Measurements from ENCODE around the gene KIF25. TPM values are rescaled to one million over a fixed set of nuclear protein-coding genes. Genes with fewer than 3 reads are reported as not detected.

The KIF25 gene
- total RNA-seq, 2 donors from 2014 or later: 0.34 TPM; not detected in 1

- H3K36me3 Mint-ChIP-seq (ENCODE audit: insufficient read depth in 2 of 2): no peaks in the 10 kb centered on the region
- H3K9me3 Mint-ChIP-seq: no peaks in the 10 kb centered on the region
Observed at GRCh38 chr6:168060521-168060931, 63.1 kb downstream of the KIF25 start.

DNA sequence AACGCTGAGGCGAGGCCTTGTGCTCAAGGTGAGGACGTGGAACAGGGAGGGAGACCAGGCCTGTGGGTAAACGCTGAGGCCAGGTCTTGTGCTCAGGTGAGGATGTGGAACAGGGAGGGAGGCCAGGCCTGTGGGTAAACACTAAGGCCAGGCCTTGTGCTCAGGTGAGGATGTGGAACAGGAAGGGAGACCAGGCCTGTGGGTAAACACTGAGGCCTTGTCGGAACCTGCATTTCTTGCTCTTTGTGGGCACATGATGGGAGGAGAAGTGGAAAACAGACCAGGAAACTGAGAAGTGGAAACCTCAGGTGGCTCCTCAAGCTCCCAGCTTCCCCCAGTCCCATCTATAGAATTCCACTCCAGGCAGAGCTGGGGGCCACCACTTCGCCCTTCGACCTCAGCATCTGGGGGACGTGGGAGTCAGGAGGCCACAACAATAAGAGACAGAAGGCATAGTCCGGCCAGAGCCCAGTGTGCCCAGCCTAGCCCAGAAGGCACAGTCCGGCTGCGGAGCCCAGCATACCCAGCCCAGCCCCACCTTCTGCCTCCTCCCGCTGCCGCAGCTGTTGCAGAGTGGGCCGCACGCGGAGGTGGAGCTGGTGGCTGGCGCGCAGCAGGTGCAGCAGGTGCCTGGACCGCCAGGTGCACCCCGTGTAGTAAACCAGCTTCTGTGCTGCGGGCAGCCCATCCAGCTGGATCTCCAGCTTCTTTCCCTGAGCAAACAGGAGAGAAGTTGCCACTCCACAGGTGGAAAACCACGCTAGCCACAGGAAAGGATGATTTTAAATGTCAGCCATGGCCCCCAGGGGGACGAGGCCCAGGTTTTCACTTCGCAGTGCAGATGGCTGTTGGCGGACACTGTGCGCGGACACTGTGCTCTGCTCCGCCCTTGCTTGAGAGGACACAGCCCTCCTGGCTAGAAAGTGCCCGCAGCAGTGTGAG lies 64.1 kb downstream of the KIF25 start:
- ATAC-seq (replicated peaks in 1 of 2): no peak
- no peaks in the 10 kb centered on the region for H3K4me1 Mint-ChIP-seq (ENCODE audit: low read depth)
- H3K36me3 Mint-ChIP-seq (ENCODE audit: insufficient read depth in 2 of 2): no peaks in the 10 kb centered on the region

More at GRCh38 chr6:168060521-168060931, 63.1 kb downstream of the KIF25 start:
- Mint-ChIP-seq H3K27me3 (ENCODE audit: low read depth) (no peaks in the 10 kb centered on the region), H3K27ac (no peak overlapping the region), H3K4me1 (ENCODE audit: low read depth) (no peaks in the 10 kb centered on the region), H3K4me3 (no peak overlapping the region)
- DNase-seq (no peak), ATAC-seq (replicated peaks in 1 of 2) (no peak)

DNA sequence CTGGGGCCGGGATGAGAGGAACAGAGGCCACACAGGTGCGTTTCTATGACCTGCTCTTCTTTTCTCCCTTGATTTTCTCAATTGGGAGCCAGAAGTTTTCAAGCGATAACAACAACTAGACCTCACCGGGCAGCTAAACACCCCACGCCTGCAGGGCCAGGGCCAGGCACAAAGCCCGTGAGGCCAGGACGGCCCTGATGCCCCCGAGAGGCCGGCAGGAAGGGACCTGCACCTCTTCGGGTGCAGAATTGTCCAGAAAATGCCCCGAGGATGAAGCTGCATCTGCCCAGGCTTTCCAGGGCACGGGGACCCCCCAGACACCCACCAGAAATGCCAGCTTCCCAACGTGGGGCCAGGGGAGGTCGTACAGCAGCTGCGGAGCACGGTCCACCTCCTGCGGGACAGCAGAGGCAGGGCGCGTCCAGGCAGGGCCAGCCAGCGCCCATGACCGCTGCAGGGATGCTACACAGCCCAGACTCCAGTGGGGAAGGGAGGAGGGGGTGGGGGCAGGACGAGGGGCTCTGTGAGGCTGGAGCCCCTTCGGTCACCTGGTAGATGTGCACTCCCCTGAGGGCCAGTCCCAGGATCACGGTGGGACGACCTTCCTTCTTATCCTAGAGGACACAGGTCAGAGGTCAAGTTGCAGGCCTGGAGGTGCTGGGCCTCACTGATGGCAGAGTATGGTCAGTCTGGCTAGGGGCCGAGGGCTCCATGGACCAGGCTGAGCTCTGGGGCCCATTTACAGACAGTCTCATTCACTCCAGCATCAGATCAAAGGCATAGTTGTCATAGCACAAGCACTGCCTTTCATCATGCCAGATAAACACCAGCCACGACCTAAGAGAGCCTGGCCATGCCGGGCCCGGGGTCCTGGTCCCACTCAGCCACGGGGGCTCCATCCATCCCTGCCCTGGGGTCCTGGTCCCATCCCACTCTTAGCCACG lies 65.1 kb downstream of the KIF25 start:
- Mint-ChIP-seq H3K4me3 (no peak overlapping the region), H3K9me3 (no peaks in the 10 kb centered on the region), H3K4me1 (ENCODE audit: low read depth) (no peaks in the 10 kb centered on the region)

More for the DNA sequence above, 64.1 kb downstream of the KIF25 start:
- Mint-ChIP-seq H3K9me3 (no peaks in the 10 kb centered on the region), H3K27me3 (ENCODE audit: low read depth) (no peaks in the 10 kb centered on the region), H3K27ac (no peak overlapping the region), H3K4me3 (no peak overlapping the region)
- DNase-seq: no peak

DNA sequence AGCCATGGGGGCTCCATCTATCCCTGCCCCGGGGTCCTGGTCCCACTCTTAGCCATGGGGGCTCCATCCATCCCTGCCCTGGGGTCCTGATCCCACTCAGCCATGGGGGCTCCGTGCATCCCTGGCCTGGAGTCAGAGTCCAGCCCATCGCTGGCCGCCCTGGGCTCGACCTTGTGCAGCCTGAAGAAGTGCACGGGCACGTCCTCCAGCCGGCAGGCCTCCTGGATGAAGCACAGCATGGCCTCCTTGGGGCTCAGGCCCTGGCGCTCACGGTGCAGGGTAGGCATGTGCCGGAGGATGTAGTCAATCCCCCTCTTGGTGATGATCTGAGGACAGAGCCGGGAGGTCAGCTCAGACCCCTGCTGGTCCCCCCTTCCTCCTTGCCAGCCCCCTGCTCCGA lies 66.0 kb downstream of the KIF25 start:
- Mint-ChIP-seq H3K36me3 (ENCODE audit: insufficient read depth in 2 of 2) (no peaks in the 10 kb centered on the region), H3K4me3 (no peak overlapping the region), H3K4me1 (ENCODE audit: low read depth) (no peaks in the 10 kb centered on the region), H3K27ac (no peak overlapping the region), H3K27me3 (ENCODE audit: low read depth) (no peaks in the 10 kb centered on the region), H3K9me3 (no peaks in the 10 kb centered on the region)
- ATAC-seq (replicated peaks in 1 of 2) (no peak), DNase-seq (no peak)

More for the DNA sequence above, 65.1 kb downstream of the KIF25 start:
- Mint-ChIP-seq H3K27me3 (ENCODE audit: low read depth) (no peaks in the 10 kb centered on the region), H3K27ac (no peak overlapping the region), H3K36me3 (ENCODE audit: insufficient read depth in 2 of 2) (no peaks in the 10 kb centered on the region)
- no peak for ATAC-seq (replicated peaks in 1 of 2)
- no peak for DNase-seq

GRCh38 chr6:168064226-168064807 lies 66.8 kb downstream of the KIF25 start:
- no peak overlapping the region for H3K4me3 Mint-ChIP-seq
- H3K27ac Mint-ChIP-seq: no peak overlapping the region
- DNase-seq (no peak), ATAC-seq (replicated peaks in 1 of 2) (no peak)
- H3K36me3 Mint-ChIP-seq (ENCODE audit: insufficient read depth in 2 of 2): no peaks in the 10 kb centered on the region
- H3K4me1 Mint-ChIP-seq (ENCODE audit: low read depth): no peaks in the 10 kb centered on the region
- no peaks in the 10 kb centered on the region for H3K27me3 Mint-ChIP-seq (ENCODE audit: low read depth)
- H3K9me3 Mint-ChIP-seq: no peaks in the 10 kb centered on the region

DNA sequence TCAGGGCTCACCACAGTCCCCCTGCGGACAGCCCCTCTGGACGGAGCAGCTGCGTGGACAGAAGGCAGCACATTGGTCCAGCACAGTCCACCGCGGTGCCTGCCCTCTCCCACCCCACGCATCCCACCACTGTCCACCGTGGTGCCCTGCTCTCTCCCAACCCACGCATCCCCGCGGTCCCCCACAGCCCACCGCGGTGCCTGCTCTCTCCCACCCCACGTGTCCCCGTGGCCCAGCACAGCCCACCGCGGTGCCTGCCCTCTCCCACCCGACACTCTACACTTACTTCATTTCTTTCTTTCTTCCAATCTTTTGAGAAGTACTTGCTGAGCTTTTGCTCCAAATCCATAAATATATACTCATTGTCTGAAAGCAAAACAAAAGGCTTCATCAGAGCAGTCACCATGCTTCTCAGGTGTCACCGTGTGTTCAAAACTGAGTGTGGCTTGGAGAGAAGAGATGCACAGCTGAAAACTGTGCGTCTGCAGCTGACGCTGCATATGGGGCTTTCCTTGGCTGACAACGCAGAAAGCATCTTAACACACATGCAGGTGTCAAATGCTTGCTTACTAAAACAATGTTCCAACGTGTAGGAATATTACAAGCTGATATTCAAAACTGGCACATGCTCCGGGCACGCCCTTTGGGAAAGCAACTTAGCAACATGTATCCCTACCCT lies 69.7 kb downstream of the KIF25 start:
- no peaks in the 10 kb centered on the region for H3K27me3 Mint-ChIP-seq (ENCODE audit: low read depth)
- H3K27ac Mint-ChIP-seq: no peak overlapping the region
- H3K4me1 Mint-ChIP-seq (ENCODE audit: low read depth): no peaks in the 10 kb centered on the region
- H3K4me3 Mint-ChIP-seq: no peak overlapping the region
- H3K36me3 Mint-ChIP-seq (ENCODE audit: insufficient read depth in 2 of 2): no peaks in the 10 kb centered on the region
- ATAC-seq (replicated peaks in 1 of 2): no peak
- no peaks in the 10 kb centered on the region for H3K9me3 Mint-ChIP-seq
- DNase-seq: no peak

GRCh38 chr6:168070804-168071203 lies 73.3 kb downstream of the KIF25 start:
- Mint-ChIP-seq H3K4me3 (no peak overlapping the region), H3K27me3 (ENCODE audit: low read depth) (no peaks in the 10 kb centered on the region), H3K4me1 (ENCODE audit: low read depth) (no peaks in the 10 kb centered on the region), H3K27ac (no peak overlapping the region), H3K36me3 (ENCODE audit: insufficient read depth in 2 of 2) (no peaks in the 10 kb centered on the region), H3K9me3 (no peaks in the 10 kb centered on the region)
- no peak for DNase-seq
- no peak for ATAC-seq (replicated peaks in 1 of 2)

GRCh38 chr6:168071620-168072019 lies 74.1 kb downstream of the KIF25 start:
- H3K27ac Mint-ChIP-seq: no peak overlapping the region
- no peak overlapping the region for H3K4me3 Mint-ChIP-seq
- no peaks in the 10 kb centered on the region for H3K9me3 Mint-ChIP-seq
- no peaks in the 10 kb centered on the region for H3K27me3 Mint-ChIP-seq (ENCODE audit: low read depth)
- ATAC-seq (replicated peaks in 1 of 2): no peak
- no peaks in the 10 kb centered on the region for H3K36me3 Mint-ChIP-seq (ENCODE audit: insufficient read depth in 2 of 2)
- no peaks in the 10 kb centered on the region for H3K4me1 Mint-ChIP-seq (ENCODE audit: low read depth)
- no peak for DNase-seq

DNA sequence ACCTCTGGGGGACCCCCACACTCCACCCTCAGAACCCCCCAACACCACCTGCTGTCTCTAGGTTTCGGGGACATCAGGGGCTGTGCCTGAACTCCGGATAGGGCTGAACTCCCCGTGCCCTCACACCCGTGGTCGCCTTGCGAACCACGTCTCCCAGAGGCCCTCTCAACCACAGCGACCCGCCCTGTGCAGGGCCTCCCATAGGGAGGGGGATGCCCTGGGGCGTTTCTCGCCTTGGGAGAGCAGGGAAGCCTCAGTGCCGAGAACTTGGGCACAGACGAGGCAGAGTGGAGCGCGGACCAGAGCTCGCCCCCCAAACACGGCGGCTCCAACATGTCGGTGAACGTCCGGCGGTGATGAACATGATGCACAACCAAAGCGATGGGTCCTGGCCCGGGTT lies 74.8 kb downstream of the KIF25 start:
- Mint-ChIP-seq H3K36me3 (ENCODE audit: insufficient read depth in 2 of 2) (no peaks in the 10 kb centered on the region), H3K27ac (no peak overlapping the region), H3K9me3 (no peaks in the 10 kb centered on the region), H3K27me3 (ENCODE audit: low read depth) (no peaks in the 10 kb centered on the region), H3K4me3 (no peak overlapping the region), H3K4me1 (ENCODE audit: low read depth) (no peaks in the 10 kb centered on the region)
- DNase-seq (no peak), ATAC-seq (replicated peaks in 1 of 2) (no peak)

- no peaks in the 10 kb centered on the region for H3K4me1 Mint-ChIP-seq (ENCODE audit: low read depth)
- no peaks in the 10 kb centered on the region for H3K9me3 Mint-ChIP-seq
- H3K27me3 Mint-ChIP-seq (ENCODE audit: low read depth): no peaks in the 10 kb centered on the region
- H3K27ac Mint-ChIP-seq: no peak overlapping the region
- DNase-seq (no peak), ATAC-seq (replicated peaks in 1 of 2) (no peak)
- no peak overlapping the region for H3K4me3 Mint-ChIP-seq
- no peaks in the 10 kb centered on the region for H3K36me3 Mint-ChIP-seq (ENCODE audit: insufficient read depth in 2 of 2)
Observed at GRCh38 chr6:168072730-168073129, 75.3 kb downstream of the KIF25 start.

DNA sequence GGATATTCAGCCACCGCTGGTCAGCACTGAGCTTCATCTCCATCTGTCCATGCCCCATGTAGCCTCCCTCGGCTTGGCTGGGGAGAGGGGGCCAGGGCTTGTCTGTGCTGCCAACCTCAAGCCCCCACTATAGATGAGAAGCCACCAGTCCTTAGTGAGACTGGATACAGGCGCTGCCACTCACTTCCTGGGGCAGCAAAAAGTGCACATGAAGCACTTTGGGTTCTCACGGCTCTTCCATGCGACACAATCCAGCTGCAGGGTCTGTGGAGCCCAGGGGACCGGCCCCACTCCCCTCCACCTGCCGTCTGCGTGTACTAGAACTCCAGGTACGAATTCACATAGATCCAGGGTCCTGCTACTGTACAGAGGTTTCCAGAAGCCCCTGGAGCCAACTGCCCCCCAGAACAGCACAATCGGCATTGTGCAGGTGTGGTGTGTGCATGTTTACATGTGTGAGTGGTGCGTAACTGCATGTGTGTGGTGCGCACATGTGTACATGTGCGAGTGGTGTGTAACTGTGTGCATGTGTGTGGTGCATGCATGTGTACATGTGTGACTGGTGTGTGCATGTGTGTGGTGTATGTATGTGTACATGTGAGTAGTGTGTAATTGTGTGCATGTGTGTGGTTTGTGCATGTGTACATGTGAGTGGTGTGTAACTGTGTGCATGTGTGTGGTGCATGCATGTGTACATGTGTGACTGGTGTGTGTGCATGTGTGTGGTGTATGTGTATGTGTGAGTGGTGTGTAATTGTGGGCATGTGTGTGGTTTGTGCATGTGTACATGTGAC lies 76.7 kb downstream of the KIF25 start:
- H3K4me1 Mint-ChIP-seq (ENCODE audit: low read depth): no peaks in the 10 kb centered on the region
- DNase-seq: no peak
- no peak overlapping the region for H3K4me3 Mint-ChIP-seq
- H3K36me3 Mint-ChIP-seq (ENCODE audit: insufficient read depth in 2 of 2): no peaks in the 10 kb centered on the region
- H3K27me3 Mint-ChIP-seq (ENCODE audit: low read depth): no peaks in the 10 kb centered on the region
- no peak overlapping the region for H3K27ac Mint-ChIP-seq
- no peak for ATAC-seq (replicated peaks in 1 of 2)
- no peaks in the 10 kb centered on the region for H3K9me3 Mint-ChIP-seq

DNA sequence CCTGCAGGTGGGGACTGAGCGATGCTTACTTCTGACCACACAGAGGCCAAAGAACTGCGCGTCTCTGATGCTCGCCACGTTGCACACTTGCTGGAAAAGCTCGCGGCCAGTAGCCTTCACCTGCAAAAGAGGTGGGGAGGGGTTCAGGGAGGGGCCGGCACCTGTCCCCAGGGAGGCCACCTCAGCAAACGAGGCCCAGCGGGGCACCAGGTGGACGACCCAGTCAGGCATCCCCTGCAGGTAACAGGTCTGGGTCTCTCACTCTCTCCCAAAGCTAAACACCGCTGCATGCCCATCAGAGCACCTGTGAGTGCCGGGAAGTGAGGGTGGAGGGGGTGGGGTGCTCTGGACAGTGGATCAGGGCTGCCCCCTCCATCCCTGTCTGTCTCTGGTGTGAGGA lies 77.7 kb downstream of the KIF25 start:
- Mint-ChIP-seq H3K27ac (no peak overlapping the region), H3K4me1 (ENCODE audit: low read depth) (no peaks in the 10 kb centered on the region), H3K36me3 (ENCODE audit: insufficient read depth in 2 of 2) (no peaks in the 10 kb centered on the region), H3K27me3 (ENCODE audit: low read depth) (no peaks in the 10 kb centered on the region), H3K9me3 (no peaks in the 10 kb centered on the region), H3K4me3 (no peak overlapping the region)
- DNase-seq: no peak
- ATAC-seq (replicated peaks in 1 of 2): no peak

Data from activated T-cell treated with anti-CD3 and anti-CD28 coated beads, Interleukin-2, amount 50 U/mL, for 72 hours (primary cell).